Non-pigmented ciliary epithelial cell (primary cell): ENCODE data around the gene KPNB1.

Experiments
- DNase-seq: peaks from one replicate; pipeline ENCODE4 v3.0.0-alpha.2; 2010; ENCODE audit warnings: low read depth

Gene KPNB1

GRCh38 chr17:47728214-47728877 is 78.6 kb downstream of the KPNB1 start:
- DNase-seq, result no peak

- DNase-seq, result no peak
Observed at GRCh38 chr17:47729476-47729875, 79.8 kb downstream of the KPNB1 start.

GRCh38 chr17:47730681-47731080 is 81.0 kb downstream of the KPNB1 start:
- no peak for DNase-seq

- DNase-seq, result no peak
Observed at GRCh38 chr17:47731396-47731795, 81.7 kb downstream of the KPNB1 start.

DNA sequence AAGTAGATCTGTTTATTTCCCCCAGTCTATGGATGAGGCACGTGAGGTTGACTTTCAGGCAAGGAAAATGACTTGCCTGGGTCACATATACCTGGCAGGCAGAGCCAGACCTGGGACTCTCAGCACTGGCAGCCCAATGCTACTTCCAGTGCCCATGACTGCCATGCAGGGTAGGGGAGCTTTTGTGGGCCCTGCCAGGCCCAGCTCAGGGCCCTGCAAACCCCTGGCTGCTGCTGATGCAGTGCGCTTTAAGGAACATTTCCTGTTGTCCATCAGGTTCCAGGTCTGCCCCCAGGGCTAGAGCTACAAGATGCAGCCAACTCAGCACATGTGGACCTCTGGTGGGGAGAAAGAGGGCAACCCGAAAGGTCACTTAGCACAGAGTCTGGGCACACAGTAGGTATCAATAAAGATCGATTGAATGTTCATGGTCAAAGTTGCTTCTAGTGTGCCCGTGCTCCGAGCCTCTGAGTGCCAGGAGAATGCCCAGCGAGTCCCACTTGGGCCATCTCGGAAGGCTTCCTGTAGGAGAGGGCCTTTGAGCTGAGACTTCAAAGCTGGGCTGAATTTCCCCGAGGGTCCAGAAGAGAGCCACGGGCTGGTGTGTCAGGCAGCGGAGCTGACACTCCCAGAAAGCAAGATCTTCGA is 82.8 kb downstream of the KPNB1 start:
- DNase-seq, result no peak

DNA sequence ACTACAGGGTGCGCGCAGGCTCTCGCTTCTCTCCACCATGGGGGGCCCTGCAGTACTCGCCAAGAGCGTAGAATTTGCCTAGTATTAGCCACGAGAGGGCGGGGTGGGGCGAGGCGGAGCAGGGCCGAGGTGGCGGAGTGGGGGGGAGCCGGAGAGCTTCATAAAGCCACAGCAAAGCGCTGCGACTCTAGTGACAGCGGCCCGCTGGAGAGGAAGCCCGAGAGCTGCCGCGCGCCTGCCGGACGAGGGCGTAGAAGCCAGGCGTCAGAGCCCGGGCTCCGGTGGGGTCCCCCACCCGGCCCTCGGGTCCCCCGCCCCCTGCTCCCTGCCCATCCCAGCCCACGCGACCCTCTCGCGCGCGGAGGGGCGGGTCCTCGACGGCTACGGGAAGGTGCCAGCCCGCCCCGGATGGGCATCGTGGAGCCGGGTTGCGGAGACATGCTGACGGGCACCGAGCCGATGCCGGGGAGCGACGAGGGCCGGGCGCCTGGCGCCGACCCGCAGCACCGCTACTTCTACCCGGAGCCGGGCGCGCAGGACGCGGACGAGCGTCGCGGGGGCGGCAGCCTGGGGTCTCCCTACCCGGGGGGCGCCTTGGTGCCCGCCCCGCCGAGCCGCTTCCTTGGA is 83.4 kb downstream of the KPNB1 start, which contains the start of gene TBX21:
Gene TBX21, plus strand, starts transcription at position 190 of the 627 bp plus-strand sequence. Its CDS starts 219 bp downstream, at position 409.
- no peak for DNase-seq

- no peak for DNase-seq
Observed at GRCh38 chr17:47733674-47734410, 84.1 kb downstream of the KPNB1 start.

- DNase-seq, result no peak
Observed at GRCh38 chr17:47735139-47735464, 85.4 kb downstream of the KPNB1 start.
